Psoas muscle (tissue), 8 donors: Measurements from ENCODE around the gene UBB. TPM values are rescaled to one million over a fixed set of nuclear protein-coding genes. Genes with fewer than 3 reads are reported as not detected.
"Not testable (repeated sequence)": the region's sequence is repeated elsewhere in the genome, so short reads cannot be mapped to it uniquely, and the experiment has no call there.

Experiments
- ATAC-seq, 4 donors: fragments of 200-7000 bp; cut with Tn5 transposase; one replicate each; pipeline ENCODE4 v1.9.1; 2020; ENCODE audit warnings: moderate library complexity in 3 of 4, mild to moderate bottlenecking in 2 of 4
- DNase-seq, 2 donors: peaks; one replicate each; pipeline ENCODE4 v3.0.0-alpha.2; 2020
- H3K27ac ChIP-seq: fragments of 200-600 bp; one replicate; pipeline ENCODE4 v1.8.0; 2022
- H3K27me3 ChIP-seq, 3 donors: fragments of 200-600 bp in 1 of 3; one replicate each; pipeline versions ENCODE4 v1.6.1 to v1.8.0; 2013 to 2022; ENCODE audit warnings: low read length in 2 of 3, mild to moderate bottlenecking in 2 of 3, moderate library complexity in 1 of 3; ENCODE audit not compliant: insufficient read depth in 3 of 3
- H3K36me3 ChIP-seq, 2 donors: fragments of 200-600 bp in 1 of 2; one replicate each; pipeline versions ENCODE4 v1.6.1 to v1.8.0; 2013 to 2022; ENCODE audit warnings: low read depth in 1 of 2, mild to moderate bottlenecking in 1 of 2, moderate library complexity in 1 of 2; ENCODE audit not compliant: insufficient read depth in 1 of 2
- H3K4me1 ChIP-seq: fragments of 200-600 bp; one replicate; pipeline ENCODE4 v1.8.0; 2022
- H3K4me3 ChIP-seq: fragments of 200-600 bp; one replicate; pipeline ENCODE4 v1.8.0; 2022; ENCODE audit warnings: mild to moderate bottlenecking
- H3K9me3 ChIP-seq: fragments of 200-600 bp; one replicate; pipeline ENCODE4 v1.8.0; 2022
- CTCF ChIP-seq: fragments of 200-600 bp; IDR thresholded peaks from one replicate; pipeline ENCODE4 v1.8.0; 2022; ENCODE audit warnings: antibody characterized with exemption
- WGBS, 3 donors: extraction: QIAGEN DNeasy Blood & Tissue Kit; methylation state at CpG; one replicate each; pipeline versions ENCODE4 v1.1.6 to v1.1.7; 2013; 5-methylcytosine and 5-hydroxymethylcytosine counted together
- intact Hi-C, 2 donors: fragments of 100-400 bp; cut with DNase I; formaldehyde crosslinking; loops; one replicate each; pipeline versions ENCODE4 v1.11.0 to v1.14.2; 2022
- polyA plus RNA-seq, 3 donors: library from polyadenylated mRNA; stranded (reverse); fragments of 200-250 nt; gene quantifications; one replicate each; pipeline ENCODE4 v1.2.3, GENCODE V29; 2013
- total RNA-seq, 4 donors: library from RNA; stranded (reverse); fragmentation: NEBNext Ultra II Directional in 2 of 4; extraction: Animal tissue kit (Norgen Biotek cat#: 25700) in 2 of 4; gene quantifications; one replicate each; pipeline versions ENCODE4 v1.2.1 to v1.2.4, GENCODE V29; 2021 to 2023
- donor health status: healthy with polysubstance abuse.
- donor health status: DM: no; HTN: no; CAD: no; lungs with moderate emphysema.
- donor health status: Bipolar disorder and iron deficiency.
- donor health status: healthy.
- donor health status: DM: yes; HTN: yes; CAD: no.
- donor health status: DM: no; HTN: no; CAD: no.
- donor health status: DM: no; HTN: no; CAD: no.
- donor health status: DM: yes; HTN: yes; CAD: no.

Gene UBB
- total and polyA plus RNA-seq, 7 donors = 700 to 3,203 (median 1,893) TPM

GRCh38 chr17:16383772-16384287 lies 2.9 kb downstream of the UBB start:
- Histone ChIP-seq H3K27ac (peak overlapping the region; percentile 99), H3K36me3 (peaks cover 6 to 26% of the 10 kb centered on the region in 2 donors), H3K27me3 (no peaks in the 10 kb centered on the region), H3K4me1 (peaks cover 22% of the 10 kb centered on the region), H3K9me3 (no peaks in the 10 kb centered on the region), H3K4me3 (peak overlapping the region; percentile 93)
- TF ChIP-seq CTCF = no peak
- intact Hi-C loops = no loop called here
- ATAC-seq (no peak), DNase-seq (peak in 1 of 2 donors; percentile 10)
- WGBS, 3 donors = 69 to 87% (median 73%) methylated on average over 5 of the region's 5 CpGs

DNA sequence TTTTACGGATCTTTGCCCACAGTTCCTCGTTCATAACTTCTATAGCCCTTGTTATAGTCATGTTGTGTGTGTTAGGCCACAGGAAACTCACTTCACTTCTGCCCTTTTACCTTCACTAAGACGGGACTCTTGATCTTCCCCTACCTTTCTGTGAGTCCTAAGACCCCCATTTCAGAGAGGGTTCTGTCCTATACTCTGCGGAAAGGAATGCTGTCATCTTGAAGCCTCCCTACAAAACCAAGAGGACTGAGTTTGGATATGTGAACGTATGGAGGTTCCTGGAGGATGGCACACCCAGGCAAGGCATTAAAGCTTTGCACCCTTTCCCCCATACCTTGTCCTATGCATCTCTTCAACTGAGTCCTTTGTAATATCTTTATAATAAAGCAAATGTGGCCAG lies 3.7 kb downstream of the UBB start:
- no peak for TF ChIP-seq CTCF
- no peaks in the 10 kb centered on the region for H3K9me3 ChIP-seq
- H3K36me3 ChIP-seq = peaks cover 6 to 26% of the 10 kb centered on the region in 2 donors
- H3K4me1 ChIP-seq = peaks cover 22% of the 10 kb centered on the region
- H3K27ac ChIP-seq = peak overlapping the region; percentile 99
- no peak for DNase-seq
- H3K27me3 ChIP-seq = no peaks in the 10 kb centered on the region
- 67 to 83% (median 70%) methylated on average over 5 of the region's 5 CpGs for WGBS, 3 donors
- no peak for ATAC-seq
- H3K4me3 ChIP-seq = peak overlapping the region; percentile 93
- intact Hi-C loops = no loop called here

DNA sequence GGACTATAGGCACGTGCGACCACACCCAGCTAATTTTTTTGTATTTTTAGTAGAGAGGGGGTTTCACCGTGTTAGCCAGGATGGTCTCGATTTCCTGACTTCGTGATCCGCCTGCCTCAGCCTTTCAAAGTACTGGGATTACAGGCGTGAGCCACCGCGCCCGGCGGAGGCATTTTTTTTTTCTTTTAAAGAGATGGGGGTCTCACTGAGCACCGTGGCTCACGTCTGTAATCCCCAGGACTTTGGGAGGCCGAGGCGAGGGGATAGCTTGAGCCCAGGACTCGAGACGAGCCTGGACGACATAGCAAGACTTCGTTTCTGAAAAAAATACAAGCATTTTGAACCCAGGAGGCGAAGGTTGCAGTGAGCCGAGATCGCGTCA lies 5.2 kb downstream of the UBB start:
- intact Hi-C loops = loop anchor here in 1 of 2 donors (2.0 to 5.0 kb wide), 3 partner anchors 29 to 135 kb away; partner anchors contain the start of gene TRPV2
- not testable (repeated sequence) for H3K27me3 ChIP-seq, DNase-seq, H3K9me3 ChIP-seq
- 15 to 25% (median 18%) methylated on average over 23 of the region's 23 CpGs for WGBS, 3 donors
- Histone ChIP-seq H3K27ac (peak overlapping the region; percentile 67), H3K36me3 (peaks cover 6 to 26% of the 10 kb centered on the region in 2 donors), H3K4me1 (peaks cover 22% of the 10 kb centered on the region), H3K4me3 (peak overlapping the region; percentile 66)
- peak in 1 of 4 donors; percentile 2 for ATAC-seq

DNA sequence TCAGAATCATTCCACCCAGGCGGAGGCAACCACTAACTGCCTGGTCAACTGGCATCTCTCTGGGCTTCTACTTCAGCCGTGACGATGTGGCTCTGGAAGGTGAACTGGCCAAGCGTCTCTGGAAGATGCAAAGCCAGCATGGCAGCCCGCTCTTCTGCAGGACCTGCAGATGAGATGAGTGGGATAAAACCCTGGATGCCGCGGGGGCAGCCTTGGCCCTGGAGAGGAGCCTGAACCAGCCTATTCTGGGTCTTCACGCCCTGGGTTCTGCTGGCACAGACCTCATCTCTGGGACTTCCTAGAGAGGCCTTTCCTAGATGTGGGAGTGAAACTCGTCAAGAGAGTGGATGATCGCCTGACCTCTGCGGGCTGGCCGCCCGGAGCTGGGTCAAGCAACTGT lies 10.6 kb downstream of the UBB start:
- no peak for ATAC-seq
- TF ChIP-seq CTCF = no peak
- 90 to 92% (median 91%) methylated on average over 13 of the region's 13 CpGs for WGBS, 3 donors
- Histone ChIP-seq H3K9me3 (no peaks in the 10 kb centered on the region), H3K4me3 (no peak overlapping the region), H3K36me3 (no peaks in the 10 kb centered on the region), H3K27ac (no peak overlapping the region), H3K27me3 (no peaks in the 10 kb centered on the region), H3K4me1 (peaks cover 5% of the 10 kb centered on the region)
- peak in 1 of 2 donors; percentile 32 for DNase-seq
- intact Hi-C loops = no loop called here

GRCh38 chr17:16392491-16392890 lies 11.6 kb downstream of the UBB start:
- H3K4me3 ChIP-seq, intact Hi-C loops, H3K27me3 ChIP-seq, H3K36me3 ChIP-seq, H3K27ac ChIP-seq, H3K9me3 ChIP-seq: not testable (repeated sequence)
- WGBS, 3 donors = 51 to 68% (median 61%) methylated on average over 11 of the region's 11 CpGs
- H3K4me1 ChIP-seq = peaks cover 14% of the 10 kb centered on the region
- DNase-seq = peak in 1 of 2 donors; percentile 48
- peak; percentile 49 to 81 (median 61) for ATAC-seq

GRCh38 chr17:16395887-16396286 lies 15.0 kb downstream of the UBB start:
- H3K9me3 ChIP-seq, H3K4me3 ChIP-seq, H3K36me3 ChIP-seq, H3K27me3 ChIP-seq, intact Hi-C loops: not testable (repeated sequence)
- Histone ChIP-seq H3K4me1 (peaks cover 16% of the 10 kb centered on the region), H3K27ac (peak overlapping the region; percentile 86)
- 46 to 72% (median 52%) methylated on average over 4 of the region's 4 CpGs for WGBS, 3 donors
- ATAC-seq (peak; percentile 7 to 29 (median 21)), DNase-seq (peak in 1 of 2 donors; percentile 3)

DNA sequence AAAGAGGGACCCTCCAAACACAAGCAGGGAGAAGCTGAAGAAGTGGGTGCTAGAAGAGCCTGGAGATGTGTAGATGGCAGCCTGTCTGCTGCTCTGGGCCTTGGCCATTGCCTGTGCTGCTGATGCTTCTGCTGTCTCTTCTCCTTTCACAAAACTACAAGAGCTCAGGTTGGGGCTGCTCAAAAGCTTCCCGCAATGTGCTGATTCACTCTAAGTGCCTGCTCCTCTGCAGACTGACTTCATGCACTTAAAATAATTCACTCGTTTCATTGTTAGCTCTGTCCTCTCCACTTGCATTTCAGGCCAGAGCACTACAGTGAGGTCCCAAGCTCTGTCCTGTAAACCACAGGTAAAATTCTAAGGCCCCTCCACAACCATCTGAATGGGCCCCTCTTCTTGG lies 15.8 kb downstream of the UBB start:
- 21 to 36% (median 26%) methylated on average over 2 of the region's 2 CpGs for WGBS, 3 donors
- H3K36me3 ChIP-seq, H3K27me3 ChIP-seq, intact Hi-C loops, H3K9me3 ChIP-seq: not testable (repeated sequence)
- Histone ChIP-seq H3K27ac (peak overlapping the region; percentile 86), H3K4me3 (peak overlapping the region; percentile 15), H3K4me1 (peaks cover 16% of the 10 kb centered on the region)
- ATAC-seq (peak; percentile 87 to 94 (median 91)), DNase-seq (peak in 1 of 2 donors; percentile 17)
